ENCODE results near the gene AP5S1.
"Not testable (repeated sequence)": the region's sequence is repeated elsewhere in the genome, so short reads cannot be mapped to it uniquely, and the experiment has no call there.

AP5S1 gene

GRCh38 chr20:3829891-3830290 lies 9.5 kb downstream of the AP5S1 start:
- H3K4me3 ChIP-seq (replicated peaks; ENCODE audit: insufficient read depth, low read length); H3K27me3 ChIP-seq (ENCODE audit: insufficient read depth, poor library complexity, severe bottlenecking); DNase-seq (ENCODE audit: low read depth in 1 of 2, low spot score in 1 of 2): not testable (repeated sequence)

DNA sequence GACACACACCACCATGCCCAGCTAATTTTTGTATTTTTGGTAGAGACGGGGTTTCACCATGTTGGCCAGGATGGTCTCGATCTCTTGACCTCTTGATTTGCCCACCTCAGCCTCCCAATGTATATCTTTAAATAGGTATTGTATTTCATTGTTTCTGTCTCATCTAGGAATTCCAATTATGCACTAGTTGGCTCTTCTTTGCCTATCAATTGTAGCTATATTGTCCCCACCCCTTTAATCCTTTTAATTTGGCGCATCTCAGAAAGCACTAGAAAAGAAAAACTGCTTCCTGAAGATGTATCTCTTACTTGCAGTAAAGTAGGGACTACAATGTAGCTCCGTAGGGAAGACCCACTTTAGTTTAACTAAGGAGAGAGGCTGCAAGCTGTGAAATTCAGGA lies 15.8 kb downstream of the AP5S1 start:
- H3K27ac ChIP-seq (replicated peaks): no peak overlapping the region
- TF ChIP-seq, protein P1, sequence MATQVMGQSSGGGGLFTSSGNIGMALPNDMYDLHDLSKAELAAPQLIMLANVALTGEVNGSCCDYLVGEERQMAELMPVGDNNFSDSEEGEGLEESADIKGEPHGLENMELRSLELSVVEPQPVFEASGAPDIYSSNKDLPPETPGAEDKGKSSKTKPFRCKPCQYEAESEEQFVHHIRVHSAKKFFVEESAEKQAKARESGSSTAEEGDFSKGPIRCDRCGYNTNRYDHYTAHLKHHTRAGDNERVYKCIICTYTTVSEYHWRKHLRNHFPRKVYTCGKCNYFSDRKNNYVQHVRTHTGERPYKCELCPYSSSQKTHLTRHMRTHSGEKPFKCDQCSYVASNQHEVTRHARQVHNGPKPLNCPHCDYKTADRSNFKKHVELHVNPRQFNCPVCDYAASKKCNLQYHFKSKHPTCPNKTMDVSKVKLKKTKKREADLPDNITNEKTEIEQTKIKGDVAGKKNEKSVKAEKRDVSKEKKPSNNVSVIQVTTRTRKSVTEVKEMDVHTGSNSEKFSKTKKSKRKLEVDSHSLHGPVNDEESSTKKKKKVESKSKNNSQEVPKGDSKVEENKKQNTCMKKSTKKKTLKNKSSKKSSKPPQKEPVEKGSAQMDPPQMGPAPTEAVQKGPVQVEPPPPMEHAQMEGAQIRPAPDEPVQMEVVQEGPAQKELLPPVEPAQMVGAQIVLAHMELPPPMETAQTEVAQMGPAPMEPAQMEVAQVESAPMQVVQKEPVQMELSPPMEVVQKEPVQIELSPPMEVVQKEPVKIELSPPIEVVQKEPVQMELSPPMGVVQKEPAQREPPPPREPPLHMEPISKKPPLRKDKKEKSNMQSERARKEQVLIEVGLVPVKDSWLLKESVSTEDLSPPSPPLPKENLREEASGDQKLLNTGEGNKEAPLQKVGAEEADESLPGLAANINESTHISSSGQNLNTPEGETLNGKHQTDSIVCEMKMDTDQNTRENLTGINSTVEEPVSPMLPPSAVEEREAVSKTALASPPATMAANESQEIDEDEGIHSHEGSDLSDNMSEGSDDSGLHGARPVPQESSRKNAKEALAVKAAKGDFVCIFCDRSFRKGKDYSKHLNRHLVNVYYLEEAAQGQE (IDR thresholded peaks at IDR 0.05; ENCODE audit: insufficient replicate concordance, low read depth): no peak
- TF ChIP-seq POLR2AphosphoS5 (IDR thresholded peaks at IDR 0.05; ENCODE audit: low read depth) (no peak), SPI1 (IDR thresholded peaks at IDR 0.05; ENCODE audit: borderline replicate concordance, low read depth) (no peak), GABPA (IDR thresholded peaks at IDR 0.05; ENCODE audit: low read depth) (no peak), CTCF (IDR thresholded peaks at IDR 0.05; ENCODE audit: insufficient read depth, low read length) (no peak)
- H3K4me3 ChIP-seq (replicated peaks; ENCODE audit: insufficient read depth, low read length): no peak overlapping the region
- no peak for DNase-seq (ENCODE audit: low read depth in 1 of 2, low spot score in 1 of 2)
- no peaks in the 10 kb centered on the region for H3K27me3 ChIP-seq (ENCODE audit: insufficient read depth, poor library complexity, severe bottlenecking)

More at GRCh38 chr20:3829891-3830290, 9.5 kb downstream of the AP5S1 start:
- H3K27ac ChIP-seq (replicated peaks): not testable (repeated sequence)

DNA sequence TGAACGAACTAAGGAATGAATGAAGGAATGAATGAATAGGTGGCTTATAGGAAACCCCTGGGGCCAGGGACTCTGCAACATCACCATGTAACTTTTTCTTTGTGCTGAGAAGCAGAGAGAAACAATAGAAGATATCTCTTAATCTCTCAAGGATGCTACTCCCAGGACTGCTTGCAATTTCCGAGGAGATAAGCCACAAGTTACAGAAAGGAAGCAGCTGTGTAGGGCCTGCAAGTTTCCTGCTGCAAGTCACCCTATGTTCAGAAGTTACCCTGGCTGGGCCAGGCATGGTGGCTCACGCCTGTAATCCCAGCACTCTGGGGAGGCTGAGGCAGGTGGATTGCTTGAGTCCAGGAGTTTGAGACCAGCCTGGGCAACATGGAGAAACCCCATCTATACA lies 19.0 kb downstream of the AP5S1 start:
- no peaks in the 10 kb centered on the region for H3K27me3 ChIP-seq (ENCODE audit: insufficient read depth, poor library complexity, severe bottlenecking)
- DNase-seq (ENCODE audit: low read depth in 1 of 2, low spot score in 1 of 2): peak in 1 of 2 experiments; percentile 82
- H3K4me3 ChIP-seq (replicated peaks; ENCODE audit: insufficient read depth, low read length): no peak overlapping the region
- peak overlapping the region; percentile 69 for H3K27ac ChIP-seq (replicated peaks)
- TF ChIP-seq SPI1 (IDR thresholded peaks at IDR 0.05; ENCODE audit: borderline replicate concordance, low read depth) (no peak; the same call in 1 of the 2 replicates), GABPA (IDR thresholded peaks at IDR 0.05; ENCODE audit: low read depth) (peak; percentile 22; the same call in 1 of the 2 replicates), CTCF (IDR thresholded peaks at IDR 0.05; ENCODE audit: insufficient read depth, low read length) (no peak), POLR2AphosphoS5 (IDR thresholded peaks at IDR 0.05; ENCODE audit: low read depth) (peak; percentile 88)

GRCh38 chr20:3840201-3840600 lies 19.9 kb downstream of the AP5S1 start:
- H3K27ac ChIP-seq (replicated peaks): peak overlapping the region; percentile 69
- H3K27me3 ChIP-seq (ENCODE audit: insufficient read depth, poor library complexity, severe bottlenecking); H3K4me3 ChIP-seq (replicated peaks; ENCODE audit: insufficient read depth, low read length); DNase-seq (ENCODE audit: low read depth in 1 of 2, low spot score in 1 of 2): not testable (repeated sequence)

GRCh38 chr20:3842348-3842930 lies 22.1 kb downstream of the AP5S1 start:
- no peaks in the 10 kb centered on the region for H3K27me3 ChIP-seq (ENCODE audit: insufficient read depth, poor library complexity, severe bottlenecking)
- no peak for DNase-seq (ENCODE audit: low read depth in 1 of 2, low spot score in 1 of 2)
- no peak overlapping the region for H3K4me3 ChIP-seq (replicated peaks; ENCODE audit: insufficient read depth, low read length)
- TF ChIP-seq SPI1 (IDR thresholded peaks at IDR 0.05; ENCODE audit: borderline replicate concordance, low read depth): no peak
- H3K27ac ChIP-seq (replicated peaks): no peak overlapping the region

GRCh38 chr20:3843490-3843889 lies 23.1 kb downstream of the AP5S1 start:
- Histone ChIP-seq H3K27ac (replicated peaks) (no peak overlapping the region), H3K4me3 (replicated peaks; ENCODE audit: insufficient read depth, low read length) (no peak overlapping the region), H3K27me3 (ENCODE audit: insufficient read depth, poor library complexity, severe bottlenecking) (no peaks in the 10 kb centered on the region)
- DNase-seq (ENCODE audit: low read depth in 1 of 2, low spot score in 1 of 2): no peak
- TF ChIP-seq GABPA (IDR thresholded peaks at IDR 0.05; ENCODE audit: low read depth) (no peak), POLR2AphosphoS5 (IDR thresholded peaks at IDR 0.05; ENCODE audit: low read depth) (no peak), SPI1 (IDR thresholded peaks at IDR 0.05; ENCODE audit: borderline replicate concordance, low read depth) (no peak), CTCF (IDR thresholded peaks at IDR 0.05; ENCODE audit: insufficient read depth, low read length) (no peak)
- TF ChIP-seq, protein P1 (IDR thresholded peaks at IDR 0.05; ENCODE audit: insufficient replicate concordance, low read depth): no peak

DNA sequence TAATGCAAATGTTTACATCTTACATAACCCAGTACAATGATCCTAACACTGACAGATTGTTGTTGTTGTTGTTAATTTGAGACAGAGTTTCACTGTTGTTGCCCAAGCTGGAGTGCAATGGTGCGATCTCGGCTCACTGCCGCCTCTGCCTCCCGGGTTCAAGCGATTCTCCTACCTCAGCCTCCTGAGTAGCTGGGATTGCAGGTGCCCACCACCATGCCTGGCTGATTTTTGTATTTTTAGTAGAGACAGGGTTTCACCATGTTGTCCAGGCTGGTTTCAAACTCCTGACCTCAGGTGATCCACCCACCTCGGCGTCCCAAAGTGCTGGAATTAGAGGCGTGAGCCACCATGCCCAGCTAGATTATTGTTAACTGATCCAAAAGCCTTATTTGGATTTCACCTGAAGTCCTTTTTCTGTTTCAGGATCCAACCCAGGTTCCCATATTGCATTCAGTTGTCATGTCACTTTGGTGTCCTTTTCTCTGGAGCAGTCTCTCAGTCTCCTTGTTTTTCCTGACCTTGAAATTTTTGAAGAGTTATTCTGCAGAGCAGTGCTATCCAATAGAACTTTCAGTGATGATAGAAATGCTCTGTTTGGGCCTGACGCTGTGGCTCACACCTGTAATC lies 23.8 kb downstream of the AP5S1 start:
- not testable (repeated sequence) for H3K4me3 ChIP-seq (replicated peaks; ENCODE audit: insufficient read depth, low read length); H3K27ac ChIP-seq (replicated peaks); DNase-seq (ENCODE audit: low read depth in 1 of 2, low spot score in 1 of 2); H3K27me3 ChIP-seq (ENCODE audit: insufficient read depth, poor library complexity, severe bottlenecking)

All from HL-60 (cell line).